ENCODE results near the gene MNS1. TPM values are rescaled to one million over a fixed set of nuclear protein-coding genes. Genes with fewer than 3 reads are reported as not detected.

MNS1 gene
- total RNA-seq, 1 experiment from 2014 or later: 1.9 TPM

DNA sequence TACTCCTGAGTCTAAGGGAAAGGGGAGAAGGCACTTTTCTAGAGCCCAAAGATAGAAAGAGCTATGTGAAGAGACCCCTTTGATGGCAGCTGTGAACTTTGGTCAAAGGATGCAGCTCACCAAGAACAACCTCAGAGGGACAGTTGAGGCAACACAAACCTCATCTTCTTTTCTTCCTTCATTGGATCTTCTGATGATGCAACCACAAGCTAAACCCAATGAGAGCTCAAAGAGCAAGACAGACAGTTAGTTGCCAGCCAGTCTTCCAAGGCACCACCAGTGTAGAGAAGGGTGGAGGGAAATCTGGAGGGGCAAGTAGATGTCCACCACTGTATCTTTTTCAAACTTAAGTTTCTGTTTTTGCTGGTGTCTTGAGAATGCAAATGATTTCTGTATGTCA is 10.4 kb upstream of the MNS1 start:
- H3K9me3 ChIP-seq (ENCODE audit: control insufficient read depth in 1 of 2, insufficient read depth in 1 of 2, low read depth in 1 of 2, low read length in 2 of 2): no peaks in the 10 kb centered on the region
- intact Hi-C loops (cut with micrococcal nuclease): no loop called here
- no peaks in the 10 kb centered on the region for H3K4me1 ChIP-seq (ENCODE audit: control insufficient read depth in 1 of 2, insufficient read depth in 2 of 2, low read length in 2 of 2)

More for the DNA sequence above, 10.4 kb upstream of the MNS1 start:
- TF ChIP-seq EGR1 (IDR thresholded peaks at IDR 0.05; ENCODE audit: low read depth): no peak
- TF ChIP-seq POLR2A (IDR thresholded peaks at IDR 0.05; ENCODE audit: borderline replicate concordance, extremely low read depth, insufficient read depth, insufficient read length): no peak
- TF ChIP-seq, protein P1, sequence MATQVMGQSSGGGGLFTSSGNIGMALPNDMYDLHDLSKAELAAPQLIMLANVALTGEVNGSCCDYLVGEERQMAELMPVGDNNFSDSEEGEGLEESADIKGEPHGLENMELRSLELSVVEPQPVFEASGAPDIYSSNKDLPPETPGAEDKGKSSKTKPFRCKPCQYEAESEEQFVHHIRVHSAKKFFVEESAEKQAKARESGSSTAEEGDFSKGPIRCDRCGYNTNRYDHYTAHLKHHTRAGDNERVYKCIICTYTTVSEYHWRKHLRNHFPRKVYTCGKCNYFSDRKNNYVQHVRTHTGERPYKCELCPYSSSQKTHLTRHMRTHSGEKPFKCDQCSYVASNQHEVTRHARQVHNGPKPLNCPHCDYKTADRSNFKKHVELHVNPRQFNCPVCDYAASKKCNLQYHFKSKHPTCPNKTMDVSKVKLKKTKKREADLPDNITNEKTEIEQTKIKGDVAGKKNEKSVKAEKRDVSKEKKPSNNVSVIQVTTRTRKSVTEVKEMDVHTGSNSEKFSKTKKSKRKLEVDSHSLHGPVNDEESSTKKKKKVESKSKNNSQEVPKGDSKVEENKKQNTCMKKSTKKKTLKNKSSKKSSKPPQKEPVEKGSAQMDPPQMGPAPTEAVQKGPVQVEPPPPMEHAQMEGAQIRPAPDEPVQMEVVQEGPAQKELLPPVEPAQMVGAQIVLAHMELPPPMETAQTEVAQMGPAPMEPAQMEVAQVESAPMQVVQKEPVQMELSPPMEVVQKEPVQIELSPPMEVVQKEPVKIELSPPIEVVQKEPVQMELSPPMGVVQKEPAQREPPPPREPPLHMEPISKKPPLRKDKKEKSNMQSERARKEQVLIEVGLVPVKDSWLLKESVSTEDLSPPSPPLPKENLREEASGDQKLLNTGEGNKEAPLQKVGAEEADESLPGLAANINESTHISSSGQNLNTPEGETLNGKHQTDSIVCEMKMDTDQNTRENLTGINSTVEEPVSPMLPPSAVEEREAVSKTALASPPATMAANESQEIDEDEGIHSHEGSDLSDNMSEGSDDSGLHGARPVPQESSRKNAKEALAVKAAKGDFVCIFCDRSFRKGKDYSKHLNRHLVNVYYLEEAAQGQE (IDR thresholded peaks at IDR 0.05; ENCODE audit: low read depth): no peak
- TF ChIP-seq, protein P2, sequence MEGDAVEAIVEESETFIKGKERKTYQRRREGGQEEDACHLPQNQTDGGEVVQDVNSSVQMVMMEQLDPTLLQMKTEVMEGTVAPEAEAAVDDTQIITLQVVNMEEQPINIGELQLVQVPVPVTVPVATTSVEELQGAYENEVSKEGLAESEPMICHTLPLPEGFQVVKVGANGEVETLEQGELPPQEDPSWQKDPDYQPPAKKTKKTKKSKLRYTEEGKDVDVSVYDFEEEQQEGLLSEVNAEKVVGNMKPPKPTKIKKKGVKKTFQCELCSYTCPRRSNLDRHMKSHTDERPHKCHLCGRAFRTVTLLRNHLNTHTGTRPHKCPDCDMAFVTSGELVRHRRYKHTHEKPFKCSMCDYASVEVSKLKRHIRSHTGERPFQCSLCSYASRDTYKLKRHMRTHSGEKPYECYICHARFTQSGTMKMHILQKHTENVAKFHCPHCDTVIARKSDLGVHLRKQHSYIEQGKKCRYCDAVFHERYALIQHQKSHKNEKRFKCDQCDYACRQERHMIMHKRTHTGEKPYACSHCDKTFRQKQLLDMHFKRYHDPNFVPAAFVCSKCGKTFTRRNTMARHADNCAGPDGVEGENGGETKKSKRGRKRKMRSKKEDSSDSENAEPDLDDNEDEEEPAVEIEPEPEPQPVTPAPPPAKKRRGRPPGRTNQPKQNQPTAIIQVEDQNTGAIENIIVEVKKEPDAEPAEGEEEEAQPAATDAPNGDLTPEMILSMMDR (IDR thresholded peaks at IDR 0.05 in 2 of 3, conservative IDR thresholded peaks at IDR 0.05 in 1 of 3; ENCODE audit: borderline replicate concordance in 1 of 3, insufficient read depth in 1 of 3, low read depth in 2 of 3, low read length in 2 of 3): no peak
- TF ChIP-seq RAD21 (IDR thresholded peaks at IDR 0.05; ENCODE audit: low read depth): no peak
- TF ChIP-seq ZFX (IDR thresholded peaks at IDR 0.05): no peak
- no peak for TF ChIP-seq EZH2phosphoT487 (IDR thresholded peaks at IDR 0.05; ENCODE audit: borderline replicate concordance)
- TF ChIP-seq SP1 (IDR thresholded peaks at IDR 0.05; ENCODE audit: low read depth): no peak
- no peak for TF ChIP-seq JUND (IDR thresholded peaks at IDR 0.05)
- TF ChIP-seq EZH2 (IDR thresholded peaks at IDR 0.05): no peak
- no peak for TF ChIP-seq TCF7L2 (IDR thresholded peaks at IDR 0.05; ENCODE audit: borderline replicate concordance, extremely low read depth, insufficient read depth, insufficient read length)
- Histone ChIP-seq H2AFZ (ENCODE audit: low read depth, low read length, poor library complexity, severe bottlenecking) (no peak overlapping the region), H3K36me3 (ENCODE audit: control insufficient read depth in 1 of 2, insufficient read depth in 2 of 2, low read length in 2 of 2) (no peaks in the 10 kb centered on the region), H3K27ac (ENCODE audit: low read depth, low read length) (no peak overlapping the region), H3K9me2 (ENCODE audit: insufficient read depth) (no peaks in the 10 kb centered on the region), H3K9ac (ENCODE audit: low read length) (no peak overlapping the region), H3K4me3 (replicated peaks in 1 of 2; ENCODE audit: low read depth in 1 of 2, low read length in 2 of 2) (no peak overlapping the region), H3K27me3 (ENCODE audit: insufficient read depth, low read length) (no peaks in the 10 kb centered on the region), H3K79me2 (ENCODE audit: insufficient read depth, low read length) (no peaks in the 10 kb centered on the region), H3K4me2 (ENCODE audit: low read length) (no peak overlapping the region), H4K20me1 (ENCODE audit: insufficient read depth) (no peaks in the 10 kb centered on the region)
- ChIA-PET CTCF (interaction anchor here (1.3 kb wide), 1 partner anchor 16 kb away, joined by 4 read pairs; no protein-coding TSS in a partner anchor), RAD21 (ENCODE audit: low non-redundant PET in 1 of 2, low total read pairs in 2 of 2, uncharacterized antibody in 2 of 2, unreplicated experiment in 2 of 2) (no interaction called here), POLR2A (no interaction called here)
- BruUV-seq (replicated peaks): no TSS peak
- ATAC-seq: no peak
- DNase-seq (ENCODE audit: low read depth, low spot score): no peak

Measured in HCT116 (cell line).